HepG2 (cell line): ENCODE data around the gene MAD2L2. TPM values are rescaled to one million over a fixed set of nuclear protein-coding genes. Genes with fewer than 3 reads are reported as not detected.

Experiments used
- ARID4A ChIP-seq: sonication (generic); formaldehyde crosslinking; IDR thresholded peaks from 2 replicates; pipeline ENCODE4 v1.5.0; 2020; ENCODE audit warnings: mild to moderate bottlenecking, missing genetic modification reagents, borderline replicate concordance
- MAX ChIP-seq: IDR thresholded peaks from 2 replicates; pipeline ENCODE4 v1.6.1; 2012; ENCODE audit warnings: inconsistent platforms
- ZNF687 ChIP-seq: sonication (generic); formaldehyde crosslinking; IDR thresholded peaks from 2 replicates; pipeline ENCODE4 v1.5.1; 2020; ENCODE audit warnings: mild to moderate bottlenecking, missing genetic modification reagents, moderate library complexity
- ZNF777 ChIP-seq: sonication (generic); formaldehyde crosslinking; IDR thresholded peaks from 2 replicates; pipeline ENCODE4 v1.4.0; 2020; ENCODE audit warnings: missing genetic modification reagents
- polyA plus RNA-seq, 8 experiments: library from polyadenylated mRNA; depleted of rRNA in 3 of 8; stranded (reverse) in 7 of 8; unstranded in 1 of 8; fragments of >200 nt; fragmentation: Illumina TruSeq in 4 of 8; extraction: Trizol in 4 of 8; gene quantifications; 2 replicates each; pipeline versions ENCODE4 v1.2.1 to v1.2.3, GENCODE V29; 2011 to 2016; ENCODE audit warnings: low read depth in 4 of 8, missing spikeins in 1 of 8, mixed read lengths in 1 of 8; ENCODE audit not compliant: insufficient read depth in 1 of 8
- total RNA-seq, 5 experiments: library from RNA; depleted of rRNA; stranded (reverse); fragments of >200 nt; fragmentation: Illumina TruSeq; extraction: Trizol; gene quantifications; 2 replicates each; pipeline ENCODE4 v1.2.3, GENCODE V29; 2016; ENCODE audit warnings: low read depth in 1 of 5
- TF ChIP-seq, protein P1 (sequence below): sonication (generic); formaldehyde crosslinking; IDR thresholded peaks from 2 replicates; pipeline ENCODE4 v1.5.1; 2020; ENCODE audit warnings: missing genetic modification reagents, mild to moderate bottlenecking, borderline replicate concordance

MAD2L2 gene
- total and polyA plus RNA-seq, 2 of the 13 experiments (the other 11 are each of a cell fraction or from before 2014, with no cell fraction given), result 51.8 to 53.8 TPM

GRCh38 chr1:11729498-11730428 is 48.8 kb upstream of the MAD2L2 start (continued):
- TF ChIP-seq MAX (peak; percentile 38), ARID4A (CRISPR knock-in tag) (peak; percentile 19; the same call in 1 of the 2 replicates), ZNF687 (peak; percentile 63), ZNF777 (CRISPR knock-in tag) (peak; percentile 52)
- TF ChIP-seq, protein P1, sequence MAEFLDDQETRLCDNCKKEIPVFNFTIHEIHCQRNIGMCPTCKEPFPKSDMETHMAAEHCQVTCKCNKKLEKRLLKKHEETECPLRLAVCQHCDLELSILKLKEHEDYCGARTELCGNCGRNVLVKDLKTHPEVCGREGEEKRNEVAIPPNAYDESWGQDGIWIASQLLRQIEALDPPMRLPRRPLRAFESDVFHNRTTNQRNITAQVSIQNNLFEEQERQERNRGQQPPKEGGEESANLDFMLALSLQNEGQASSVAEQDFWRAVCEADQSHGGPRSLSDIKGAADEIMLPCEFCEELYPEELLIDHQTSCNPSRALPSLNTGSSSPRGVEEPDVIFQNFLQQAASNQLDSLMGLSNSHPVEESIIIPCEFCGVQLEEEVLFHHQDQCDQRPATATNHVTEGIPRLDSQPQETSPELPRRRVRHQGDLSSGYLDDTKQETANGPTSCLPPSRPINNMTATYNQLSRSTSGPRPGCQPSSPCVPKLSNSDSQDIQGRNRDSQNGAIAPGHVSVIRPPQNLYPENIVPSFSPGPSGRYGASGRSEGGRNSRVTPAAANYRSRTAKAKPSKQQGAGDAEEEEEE, result no peak
